PC-9 (cell line): ENCODE measurements around the gene CD177. TPM values are rescaled to one million over a fixed set of nuclear protein-coding genes. Genes with fewer than 3 reads are reported as not detected.

ENCODE experiments used
- BruUV-seq: library from RNA; stranded (reverse); fragments of 400-500 nt; replicated peaks from 2 replicates; lab custom pipeline; 2021; lab: Mats Ljungman, UMichigan
- CTCF ChIA-PET: fragments of 300-600 bp; sonication (Branson Sonifier 250); formaldehyde crosslinking; loops from one replicate; lab custom pipeline; 2022; ENCODE audit warnings: antibody characterized with exemption; lab: Charles Lee
- POLR2A ChIA-PET: fragments of 300-600 bp; sonication (Branson Sonifier 250); formaldehyde crosslinking; loops from one replicate; lab custom pipeline; 2022; ENCODE audit warnings: antibody characterized with exemption; ENCODE audit not compliant: unreplicated experiment; lab: Charles Lee
- DNase-seq, 2 experiments: peaks; one replicate each; pipeline versions ENCODE4 v3.0.0 to v3.0.0-alpha.2; 2015 to 2022; ENCODE audit warnings: mixed read lengths in 1 of 2
- H2AFZ ChIP-seq: fragments of 200-600 bp; sonication (generic); 2 replicates; pipeline ENCODE4 v1.8.1; 2017; ENCODE audit warnings: antibody characterized with exemption
- H3F3A ChIP-seq: fragments of 200-600 bp; sonication (generic); 2 replicates; pipeline ENCODE4 v1.8.1; 2017; ENCODE audit warnings: antibody characterized with exemption, mild to moderate bottlenecking, low read depth; ENCODE audit not compliant: insufficient read depth
- H3K27ac ChIP-seq: fragments of 200-600 bp; sonication (generic); 2 replicates; pipeline ENCODE4 v1.6.1; 2016; ENCODE audit warnings: mixed run types
- H3K27me3 ChIP-seq: fragments of 200-600 bp; sonication (generic); 2 replicates; pipeline ENCODE4 v1.6.1; 2016; ENCODE audit warnings: low read depth, mixed run types; ENCODE audit not compliant: insufficient read depth
- H3K36me3 ChIP-seq: fragments of 200-600 bp; sonication (generic); 2 replicates; pipeline ENCODE4 v1.6.1; 2016; ENCODE audit warnings: low read depth, mixed run types
- H3K4me1 ChIP-seq: fragments of 200-600 bp; sonication (generic); replicated peaks from 2 replicates; pipeline ENCODE4 v1.6.1; 2016; ENCODE audit warnings: mixed run types; ENCODE audit not compliant: insufficient read depth
- H3K4me2 ChIP-seq: fragments of 200-600 bp; sonication (generic); 2 replicates; pipeline ENCODE4 v1.6.1; 2017; ENCODE audit warnings: mixed run types
- H3K4me3 ChIP-seq: fragments of 200-600 bp; sonication (generic); 2 replicates; pipeline ENCODE4 v1.6.1; 2016; ENCODE audit warnings: mixed run types
- H3K79me2 ChIP-seq: fragments of 200-600 bp; sonication (generic); 2 replicates; pipeline ENCODE4 v1.6.1; 2017; ENCODE audit warnings: low read depth, mixed run types
- H3K9me2 ChIP-seq: fragments of 200-600 bp; sonication (generic); 2 replicates; pipeline ENCODE4 v1.8.1; 2017; ENCODE audit warnings: mild to moderate bottlenecking; ENCODE audit not compliant: insufficient read depth
- H3K9me3 ChIP-seq: fragments of 200-600 bp; sonication (generic); 2 replicates; pipeline ENCODE4 v1.8.1; 2016; ENCODE audit warnings: low read depth; ENCODE audit not compliant: insufficient read depth
- H4K20me1 ChIP-seq: fragments of 200-600 bp; sonication (generic); 2 replicates; pipeline ENCODE4 v1.8.1; 2017; ENCODE audit not compliant: insufficient read depth
- CTCF ChIP-seq: fragments of 200-600 bp; sonication (generic); conservative IDR thresholded peaks from 2 replicates; pipeline ENCODE4 v1.6.1; 2017; ENCODE audit warnings: mixed run types, antibody characterized with exemption, mild to moderate bottlenecking, moderate library complexity
- EZH2 ChIP-seq: fragments of 200-600 bp; sonication (generic); IDR thresholded peaks from 2 replicates; pipeline ENCODE4 v1.8.0; 2017; ENCODE audit warnings: antibody characterized with exemption, low read depth
- intact Hi-C: fragments of 100-400 bp; cut with micrococcal nuclease; formaldehyde crosslinking; loops from one replicate; pipeline ENCODE4 v1.10.0; 2022; ENCODE audit not compliant: unreplicated experiment
- total RNA-seq: library from RNA; stranded (reverse); gene quantifications from 2 replicates; pipeline ENCODE4 v1.2.3, GENCODE V29; 2021

CD177 gene
- total RNA-seq, 1 experiment from 2014 or later = 6.0 TPM

GRCh38 chr19:43315851-43316250 lies 37.6 kb upstream of the CD177 start:
- Histone ChIP-seq H4K20me1 (no peaks in the 10 kb centered on the region), H3F3A (peaks cover 28% of the 10 kb centered on the region; the same call in 1 of the 2 replicates), H2AFZ (no peak overlapping the region), H3K4me1 (peaks cover 21% of the 10 kb centered on the region), H3K4me3 (no peak overlapping the region), H3K36me3 (peaks cover 8% of the 10 kb centered on the region; the same call in 1 of the 2 replicates), H3K9me3 (no peaks in the 10 kb centered on the region), H3K79me2 (no peaks in the 10 kb centered on the region), H3K27me3 (no peaks in the 10 kb centered on the region), H3K9me2 (no peaks in the 10 kb centered on the region), H3K27ac (no peak overlapping the region), H3K4me2 (no peak overlapping the region)
- CTCF ChIA-PET = no interaction called here
- no TSS peak for BruUV-seq
- intact Hi-C loops = no loop called here
- TF ChIP-seq EZH2 (no peak), CTCF (no peak)
- DNase-seq = no peak
- POLR2A ChIA-PET = no interaction called here

- Histone ChIP-seq H3K4me2 (no peak overlapping the region), H3K79me2 (no peaks in the 10 kb centered on the region), H3K9me2 (no peaks in the 10 kb centered on the region), H2AFZ (no peak overlapping the region), H3F3A (peaks cover 37% of the 10 kb centered on the region), H3K4me3 (no peak overlapping the region), H3K36me3 (peaks cover 8% of the 10 kb centered on the region; the same call in 1 of the 2 replicates), H3K9me3 (no peaks in the 10 kb centered on the region), H4K20me1 (no peaks in the 10 kb centered on the region), H3K27me3 (no peaks in the 10 kb centered on the region), H3K27ac (no peak overlapping the region), H3K4me1 (peaks cover 24% of the 10 kb centered on the region)
- ChIA-PET POLR2A (no interaction called here), CTCF (no interaction called here)
- TF ChIP-seq EZH2 (no peak), CTCF (no peak)
- no peak for DNase-seq
- intact Hi-C loops = no loop called here
- BruUV-seq = no TSS peak
Measured at GRCh38 chr19:43316591-43317319, 36.7 kb upstream of the CD177 start.

- Histone ChIP-seq H3K9me3 (no peaks in the 10 kb centered on the region), H3K4me3 (no peak overlapping the region), H3F3A (peaks cover 52% of the 10 kb centered on the region), H2AFZ (no peak overlapping the region), H3K36me3 (peaks cover 19% of the 10 kb centered on the region), H3K4me1 (peaks cover 39% of the 10 kb centered on the region), H3K79me2 (peaks cover 8% of the 10 kb centered on the region), H3K27me3 (no peaks in the 10 kb centered on the region), H3K9me2 (no peaks in the 10 kb centered on the region), H4K20me1 (no peaks in the 10 kb centered on the region), H3K4me2 (no peak overlapping the region), H3K27ac (peak overlapping the region; percentile 40)
- POLR2A ChIA-PET = no interaction called here
- intact Hi-C loops = no loop called here
- TF ChIP-seq CTCF (no peak), EZH2 (no peak)
- CTCF ChIA-PET = no interaction called here
- no TSS peak for BruUV-seq
- no peak for DNase-seq
Measured at GRCh38 chr19:43318203-43318602, 35.3 kb upstream of the CD177 start.
